NT2/D1 (cell line): ENCODE measurements around the gene ZNF765.
"Not testable (repeated sequence)": the region's sequence is repeated elsewhere in the genome, so short reads cannot be mapped to it uniquely, and the experiment has no call there.

Experiments
- DNase-seq: peaks from one replicate; pipeline ENCODE4 v3.0.0-alpha.2; 2011; ENCODE audit warnings: low read depth, low spot score
- H3K27me3 ChIP-seq: 2 replicates; pipeline ENCODE4 v1.6.0; 2011; ENCODE audit warnings: mild to moderate bottlenecking; ENCODE audit not compliant: insufficient read length, insufficient read depth
- H3K36me3 ChIP-seq: 2 replicates; pipeline ENCODE4 v1.6.1; 2011; ENCODE audit warnings: mild to moderate bottlenecking, low read length, mixed read lengths; ENCODE audit not compliant: insufficient read depth, insufficient read length
- H3K4me1 ChIP-seq: 2 replicates; pipeline ENCODE4 v1.5.1; 2011; ENCODE audit not compliant: insufficient read depth, insufficient read length
- H3K4me3 ChIP-seq: 2 replicates; pipeline ENCODE4 v1.5.1; 2011; ENCODE audit warnings: low read depth; ENCODE audit not compliant: insufficient read length
- H3K9ac ChIP-seq: 2 replicates; pipeline ENCODE4 v1.6.0; 2011; ENCODE audit warnings: low read depth; ENCODE audit not compliant: insufficient read length
- H3K9me3 ChIP-seq: 2 replicates; pipeline ENCODE4 v1.5.1; 2011; ENCODE audit warnings: mild to moderate bottlenecking, low read length; ENCODE audit not compliant: insufficient read depth
- SUZ12 ChIP-seq: IDR thresholded peaks from 2 replicates; pipeline ENCODE4 v1.6.1; 2011; ENCODE audit not compliant: insufficient read length, insufficient read depth; ENCODE audit errors: extremely low read depth
- YY1 ChIP-seq: IDR thresholded peaks from 2 replicates; pipeline ENCODE4 v1.6.1; 2011; ENCODE audit not compliant: insufficient read length, insufficient read depth
- ZNF274 ChIP-seq: IDR thresholded peaks from 2 replicates; pipeline ENCODE4 v1.6.1; 2011; ENCODE audit warnings: mild to moderate bottlenecking, low read depth, low read length

The ZNF765 gene

DNA sequence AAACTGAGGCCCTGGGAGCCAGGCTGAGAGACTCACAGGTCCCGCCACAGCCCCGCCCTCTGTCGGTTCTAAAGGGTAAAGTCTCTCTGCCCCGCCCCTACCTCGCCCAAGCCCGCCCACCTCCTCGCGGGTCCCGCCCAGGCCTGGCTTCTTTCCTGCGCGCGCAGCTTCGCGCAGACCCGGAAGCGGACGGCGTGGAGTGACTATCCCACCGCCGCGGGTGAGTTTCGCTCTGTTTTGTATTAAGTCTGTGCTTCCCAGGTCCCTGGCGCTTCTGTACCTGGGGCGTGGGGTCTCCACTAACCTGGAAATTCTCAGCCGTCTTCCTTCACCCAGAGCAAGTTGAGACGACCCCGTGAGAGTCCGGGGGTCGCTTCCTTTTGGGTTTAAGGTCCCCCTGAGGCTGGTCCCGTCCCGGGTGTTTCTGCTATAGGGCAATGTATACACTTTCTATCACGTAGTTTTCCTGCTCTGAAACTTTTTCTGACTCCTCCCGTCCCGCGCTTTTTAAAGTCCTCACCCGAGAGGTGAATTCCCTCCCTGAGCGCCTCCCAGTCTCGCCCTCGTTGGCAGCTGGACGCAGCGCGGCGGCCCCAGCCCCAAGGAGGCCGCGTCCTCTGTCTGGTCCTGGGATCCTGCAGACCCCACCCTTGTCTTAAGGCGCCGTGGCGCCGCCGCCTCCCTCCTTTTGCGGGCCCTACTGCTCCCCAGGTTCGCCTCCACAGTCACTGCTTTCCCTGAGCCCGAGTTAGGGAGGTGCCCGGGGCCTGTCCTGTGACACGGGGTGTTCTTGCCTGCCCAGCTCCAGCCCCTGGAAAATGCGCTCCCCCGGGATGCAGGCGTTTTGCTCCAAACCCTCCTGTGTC is at the start of gene ZNF765:
Gene ZNF765, plus strand, starts transcription at position 176 of the 866 bp plus-strand sequence. CDS start 2,867 bp downstream, outside the sequence.
- H3K27me3 ChIP-seq: no peaks in the 10 kb centered on the region
- TF ChIP-seq YY1: no peak
- TF ChIP-seq ZNF274: no peak
- TF ChIP-seq SUZ12: no peak
- no peaks in the 10 kb centered on the region for H3K4me1 ChIP-seq
- H3K4me3 ChIP-seq: peak within 1 kb of the TSS; percentile 68
- 0 out of 2 replicates have a peak, but pooled peaks cover 6% of the 10 kb centered on the region for H3K9me3 ChIP-seq
- peaks cover 12% of the 10 kb centered on the region for H3K36me3 ChIP-seq
- peak; percentile 71 for DNase-seq
- H3K9ac ChIP-seq: peak within 1 kb of the TSS; percentile 72

DNA sequence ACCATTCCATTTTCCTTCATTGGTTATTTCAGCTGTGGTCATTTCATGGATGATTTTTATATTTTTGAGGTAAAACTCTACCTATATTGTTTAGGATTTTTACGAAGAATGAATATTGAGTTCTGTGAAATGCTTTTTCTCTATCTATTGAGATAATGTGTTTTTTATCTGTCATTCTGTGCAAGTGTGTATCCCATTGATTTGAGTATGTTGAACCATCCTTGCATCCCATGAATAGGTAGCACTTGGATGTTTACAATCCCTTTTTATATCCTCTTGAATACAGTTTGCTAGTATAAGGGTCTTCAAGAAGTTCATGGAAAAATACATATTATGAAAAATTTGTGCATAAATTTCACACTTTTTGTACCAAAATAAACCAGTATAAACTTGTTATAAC is 39.2 kb upstream of the ZNF765 start:
- Histone ChIP-seq H3K9ac (no peak overlapping the region), H3K9me3 (peaks cover 54% of the 10 kb centered on the region), H3K4me3 (no peak overlapping the region), H3K4me1 (no peaks in the 10 kb centered on the region), H3K27me3 (no peaks in the 10 kb centered on the region), H3K36me3 (peaks cover 31% of the 10 kb centered on the region)
- no peak for TF ChIP-seq YY1
- TF ChIP-seq ZNF274: no peak
- no peak for TF ChIP-seq SUZ12
- DNase-seq: no peak

GRCh38 chr19:53357821-53358581 is 36.9 kb upstream of the ZNF765 start:
- no peaks in the 10 kb centered on the region for H3K27me3 ChIP-seq
- H3K4me3 ChIP-seq: no peak overlapping the region
- peaks cover 31% of the 10 kb centered on the region for H3K9me3 ChIP-seq
- DNase-seq: no peak
- no peaks in the 10 kb centered on the region for H3K4me1 ChIP-seq
- no peak for TF ChIP-seq ZNF274
- no peak for TF ChIP-seq YY1
- no peak for TF ChIP-seq SUZ12
- H3K9ac ChIP-seq: no peak overlapping the region
- H3K36me3 ChIP-seq: peaks cover 9% of the 10 kb centered on the region

- not testable (repeated sequence) for DNase-seq, H3K36me3 ChIP-seq, H3K4me3 ChIP-seq, H3K9ac ChIP-seq, H3K27me3 ChIP-seq, H3K4me1 ChIP-seq
- peaks cover 12% of the 10 kb centered on the region for H3K9me3 ChIP-seq
Observed at GRCh38 chr19:53360056-53360455, 34.9 kb upstream of the ZNF765 start.

DNA sequence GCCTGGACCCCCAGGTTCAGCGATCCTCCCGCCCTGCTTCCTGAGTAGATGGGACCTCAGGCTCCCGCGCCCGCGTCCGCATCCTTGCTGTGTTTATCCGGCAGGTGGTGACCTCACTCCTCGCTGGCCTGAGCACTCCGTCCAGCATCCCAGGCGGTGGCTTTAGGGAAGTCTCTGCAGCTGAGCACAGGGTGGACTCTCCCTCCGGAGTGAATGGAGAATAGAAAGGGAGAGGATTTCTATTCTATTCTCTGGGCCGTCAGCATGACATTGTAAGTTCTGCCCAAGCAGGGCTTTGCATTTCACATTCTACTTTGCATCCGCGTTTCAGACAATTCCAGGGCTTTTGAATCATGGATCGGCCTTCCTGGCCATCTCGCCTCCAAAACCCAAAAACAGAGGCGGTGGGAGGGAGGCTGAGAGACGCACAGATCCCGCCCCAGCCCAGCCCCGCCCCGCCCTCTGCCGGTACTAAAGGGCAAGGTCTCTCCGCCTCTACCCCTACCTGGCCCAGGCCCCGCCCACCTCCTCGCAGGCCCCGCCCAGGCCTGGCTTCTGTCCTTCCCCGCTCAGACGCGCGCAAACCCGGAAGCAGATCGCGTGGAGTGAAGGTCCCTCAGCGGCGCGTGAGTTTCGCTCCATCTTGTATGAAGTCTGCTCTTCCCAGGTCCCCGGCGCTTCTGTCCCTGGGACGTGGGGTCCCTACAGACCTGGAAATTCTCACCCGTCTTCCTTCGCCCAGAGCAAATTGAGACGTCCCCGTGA is 29.6 kb upstream of the ZNF765 start, which contains the start of gene ZNF525:
Gene ZNF525, plus strand, starts transcription at position 572 of the 765 bp plus-strand sequence. CDS start 6,577 bp downstream, outside the sequence.
- H3K4me1 ChIP-seq: no peaks in the 10 kb centered on the region
- peak within 1 kb of the TSS; percentile 79 for H3K9ac ChIP-seq
- peak; percentile 58 for DNase-seq
- TF ChIP-seq YY1: no peak
- no peak for TF ChIP-seq SUZ12
- no peak for TF ChIP-seq ZNF274
- no peaks in the 10 kb centered on the region for H3K27me3 ChIP-seq
- H3K36me3 ChIP-seq: no peaks in the 10 kb centered on the region
- H3K4me3 ChIP-seq: peak within 1 kb of the TSS; percentile 69
- no peaks in the 10 kb centered on the region for H3K9me3 ChIP-seq

GRCh38 chr19:53365899-53366493 is 29.0 kb upstream of the ZNF765 start:
- Histone ChIP-seq H3K4me3 (peak overlapping the region; percentile 69), H3K9me3 (no peaks in the 10 kb centered on the region), H3K4me1 (no peaks in the 10 kb centered on the region), H3K27me3 (no peaks in the 10 kb centered on the region), H3K9ac (peak overlapping the region; percentile 79), H3K36me3 (no peaks in the 10 kb centered on the region)
- DNase-seq: no peak
- TF ChIP-seq ZNF274: no peak

- Histone ChIP-seq H3K4me3 (no peak overlapping the region), H3K4me1 (no peaks in the 10 kb centered on the region), H3K9me3 (no peaks in the 10 kb centered on the region; the same call in 1 of the 2 replicates), H3K36me3 (peaks cover 29% of the 10 kb centered on the region), H3K9ac (no peak overlapping the region), H3K27me3 (no peaks in the 10 kb centered on the region)
- no peak for DNase-seq
- TF ChIP-seq ZNF274 (no peak), YY1 (no peak), SUZ12 (no peak)
Observed at GRCh38 chr19:53372196-53372595, 22.8 kb upstream of the ZNF765 start.
